NCI-H345 (cell line): ENCODE measurements around the gene BOLA2B.

Experiments
- DNase-seq: peaks from one replicate; lab custom pipeline; 2025; lab: John Stamatoyannopoulos, UW

BOLA2B gene

GRCh38 chr16:30143347-30143702 is 50.1 kb downstream of the BOLA2B start:
- no peak for DNase-seq
